AML-193 (cell line): ENCODE data around the gene SDHAF4.
A peak's percentile ranks its signal among the peaks of the same experiment; 100 is the strongest.
"Not testable (repeated sequence)": the region's sequence is repeated elsewhere in the genome, so short reads cannot be mapped to it uniquely, and the experiment has no call there.

Source experiments
- DNase-seq, 2 experiments: peaks; one replicate each; lab custom pipeline; 2025; lab: John Stamatoyannopoulos, UW

SDHAF4 gene

DNA sequence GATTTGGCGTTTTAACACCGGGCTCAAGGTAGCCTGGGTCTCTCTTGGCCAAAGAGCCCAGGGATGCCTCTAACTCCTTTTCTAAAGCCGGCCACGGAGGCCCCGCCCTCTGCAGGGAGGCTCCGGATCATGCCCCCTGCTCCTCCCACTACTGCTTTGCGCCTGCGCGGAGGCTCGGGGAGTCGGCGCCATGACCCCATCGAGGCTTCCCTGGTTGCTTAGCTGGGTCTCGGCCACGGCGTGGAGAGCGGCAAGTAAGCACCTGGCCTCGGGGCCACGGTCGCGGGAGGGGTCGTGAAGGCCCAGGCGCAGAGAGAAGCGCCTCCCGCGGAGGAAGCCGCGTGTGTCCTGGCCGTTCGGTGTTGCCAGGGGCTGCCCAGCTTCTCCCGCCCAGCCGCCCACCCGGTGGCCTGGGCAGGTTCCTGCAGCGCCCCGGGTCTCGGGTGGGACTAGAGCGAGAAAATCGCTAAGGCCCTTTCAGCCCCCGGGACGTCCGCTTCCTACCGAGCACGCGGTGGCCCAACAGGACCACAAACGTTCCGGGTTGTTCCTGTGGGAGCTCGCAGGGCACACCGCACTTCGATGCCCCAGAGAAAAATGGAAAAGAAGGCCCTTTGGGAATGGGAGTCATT, at the start of gene SDHAF4:
Gene SDHAF4, plus strand, starts transcription at position 180 of the 632 bp plus-strand sequence. Its CDS starts 11 bp downstream, at position 191.
- DNase-seq: peak; percentile 85 to 91

DNA sequence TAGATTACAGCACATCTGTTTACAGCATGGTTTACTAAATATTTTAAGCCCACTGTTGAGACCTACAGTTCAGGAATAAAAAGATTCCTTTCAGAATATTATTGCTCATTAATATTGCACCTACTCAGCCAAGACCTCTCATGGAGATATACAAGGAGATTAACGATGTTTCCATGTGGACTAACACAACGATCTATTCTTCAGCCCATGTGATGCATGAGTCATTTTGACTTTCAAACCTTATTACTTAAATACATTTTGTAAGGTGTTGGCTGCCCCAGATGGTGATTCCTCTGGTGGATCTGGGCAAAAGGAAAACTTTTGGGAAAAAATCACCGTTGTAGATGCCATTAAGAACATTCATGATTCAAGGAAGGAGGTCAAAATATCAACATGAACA, 48.0 kb upstream of the SDHAF4 start:
- DNase-seq: no peak

DNA sequence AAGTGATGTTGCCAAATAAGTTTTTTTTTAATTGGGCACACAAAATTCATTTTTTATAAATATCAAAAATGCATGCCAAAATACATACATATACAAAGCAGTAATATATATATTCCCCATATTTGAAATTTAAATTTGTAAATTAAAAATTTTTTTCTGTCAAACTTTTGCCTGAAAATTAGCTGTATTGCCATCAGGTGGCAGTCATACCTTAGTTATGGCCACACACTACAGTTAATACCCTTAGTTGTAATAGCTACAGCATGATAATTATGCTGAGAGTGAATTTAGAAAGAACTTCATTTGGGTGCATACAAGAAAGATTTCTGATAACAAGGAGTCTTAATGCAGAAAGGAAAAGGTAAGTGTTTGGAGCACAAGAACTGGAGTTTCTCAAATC, 46.2 kb upstream of the SDHAF4 start:
- peak; percentile 23 to 46 for DNase-seq

DNA sequence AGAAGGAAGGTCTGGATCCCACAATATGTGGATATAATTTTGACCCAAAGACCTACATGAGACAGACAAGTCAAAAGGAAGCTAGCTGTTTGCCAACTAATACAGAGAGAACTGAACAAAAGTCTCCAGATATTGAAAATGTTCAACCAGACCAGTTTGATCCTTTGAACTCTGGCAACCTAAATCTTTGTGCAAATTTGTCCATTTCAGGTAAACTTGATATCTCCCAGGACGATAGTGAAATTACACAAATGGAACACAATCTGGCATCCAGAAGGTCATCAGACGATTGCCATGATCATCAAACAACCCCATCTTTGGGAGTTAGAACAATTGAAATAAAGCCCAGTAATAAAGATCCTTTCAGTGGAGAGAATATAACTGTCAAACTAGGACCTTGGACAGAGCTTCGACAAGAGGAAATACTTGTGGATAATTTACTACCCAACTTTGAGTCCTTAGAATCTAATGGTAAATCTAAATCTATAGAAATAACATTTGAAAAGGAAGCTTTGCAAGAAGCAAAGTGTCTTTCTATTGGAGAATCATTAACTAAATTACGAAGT, 41.9 kb upstream of the SDHAF4 start:
- no peak for DNase-seq

DNA sequence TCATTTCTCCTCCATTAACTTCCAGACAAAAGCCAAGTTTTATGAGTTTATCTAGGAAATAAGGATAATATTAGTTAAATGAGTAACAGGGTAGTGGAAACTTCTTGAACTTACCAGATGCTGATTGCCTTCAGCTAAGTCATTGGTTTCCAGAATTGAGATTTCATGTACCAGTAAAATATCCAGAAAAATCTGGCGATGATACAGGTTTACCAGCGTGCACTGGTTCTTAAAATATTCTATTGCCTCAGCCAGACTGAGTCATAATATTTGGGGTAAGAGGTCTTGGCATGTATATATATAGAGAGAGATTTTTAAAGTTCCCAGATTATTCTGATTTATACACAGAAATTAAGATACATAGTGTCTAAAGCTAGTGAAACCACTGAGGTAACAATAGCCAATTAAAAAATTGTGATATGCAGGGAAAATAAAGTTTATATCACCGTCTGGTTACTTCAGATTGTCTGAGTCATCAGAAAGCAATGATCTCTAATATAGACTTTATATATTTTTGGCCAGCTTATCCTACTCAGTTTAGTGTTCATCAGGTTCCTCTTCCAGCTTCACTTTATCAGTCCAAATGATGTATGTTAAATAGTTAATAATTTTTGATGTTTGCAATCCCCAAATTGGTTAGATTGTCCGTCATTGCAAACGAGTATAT, 39.5 kb upstream of the SDHAF4 start:
- no peak for DNase-seq

DNA sequence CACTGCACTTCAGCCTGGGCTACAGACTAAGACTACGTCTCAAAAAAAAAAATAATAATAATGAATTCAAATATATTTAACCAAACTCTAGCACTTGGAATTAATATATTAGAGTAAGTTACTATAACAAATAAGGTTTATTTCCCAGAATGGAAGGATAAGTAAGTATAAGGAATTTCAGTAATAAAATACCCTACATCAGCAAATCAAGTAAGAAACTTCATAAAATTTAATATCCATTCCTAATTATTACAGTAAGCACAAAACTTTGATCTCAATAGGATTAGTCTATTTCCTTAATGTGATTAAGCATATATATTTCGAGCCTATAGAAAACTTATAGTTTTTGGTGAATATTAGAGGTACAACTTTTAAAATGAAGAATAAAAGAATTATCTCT, 36.7 kb upstream of the SDHAF4 start:
- DNase-seq: no peak

DNA sequence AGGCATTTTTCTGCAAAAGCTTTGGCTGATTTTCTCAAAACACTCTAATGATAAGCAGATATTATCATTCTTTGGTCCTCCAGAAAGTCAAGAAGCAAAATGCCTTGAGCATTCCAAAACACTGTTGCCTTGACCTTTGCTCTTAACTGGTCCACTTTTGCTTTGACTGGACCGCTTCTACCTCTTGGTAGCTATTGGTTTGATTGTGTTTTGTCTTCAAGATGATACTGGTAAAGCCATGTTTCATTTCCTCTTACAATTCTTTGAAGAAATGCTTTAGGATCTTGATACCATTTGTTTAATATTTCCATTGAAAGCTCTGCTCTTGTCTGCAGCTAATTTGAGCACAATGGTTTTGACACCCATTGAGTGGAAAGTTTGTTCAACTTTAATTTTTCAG, 35.6 kb upstream of the SDHAF4 start:
- no peak for DNase-seq

DNA sequence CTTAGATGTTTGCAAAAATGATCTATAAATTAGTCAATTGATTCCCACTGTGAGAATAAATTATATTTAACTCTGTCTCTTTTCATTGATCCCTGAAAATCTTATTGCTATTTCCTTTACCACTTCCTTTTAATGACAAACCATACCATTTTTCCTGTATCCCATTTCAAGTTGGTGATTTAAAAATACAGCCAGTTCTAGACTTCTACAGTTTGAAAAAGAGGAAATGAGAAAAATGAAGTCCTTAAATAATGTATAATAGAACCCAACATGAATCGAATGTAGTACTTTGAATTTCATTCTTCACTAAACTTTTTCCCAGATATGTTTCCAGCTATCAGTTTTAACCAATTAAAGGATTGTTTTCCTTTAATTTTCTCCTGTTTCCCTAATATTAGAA, 29.5 kb upstream of the SDHAF4 start:
- no peak for DNase-seq

DNA sequence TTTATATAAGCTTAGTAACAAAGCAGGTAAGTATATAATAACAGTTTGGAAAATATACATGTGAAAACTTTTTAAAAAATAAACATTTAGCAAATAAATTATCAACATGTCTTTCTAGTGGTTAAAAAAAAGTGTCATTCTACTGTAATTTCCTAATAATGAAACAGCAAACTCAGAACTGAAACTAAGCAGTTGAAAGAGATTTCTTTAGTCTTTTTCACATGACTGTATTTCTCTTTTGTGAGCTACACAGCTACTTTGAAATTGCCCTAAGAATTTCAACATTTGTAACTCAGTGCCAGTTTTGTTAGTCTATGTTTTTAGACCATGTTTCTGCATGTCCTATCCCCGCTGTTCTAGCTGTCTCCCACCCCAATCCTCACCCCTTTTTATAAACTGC, 28.4 kb upstream of the SDHAF4 start:
- no peak for DNase-seq

DNA sequence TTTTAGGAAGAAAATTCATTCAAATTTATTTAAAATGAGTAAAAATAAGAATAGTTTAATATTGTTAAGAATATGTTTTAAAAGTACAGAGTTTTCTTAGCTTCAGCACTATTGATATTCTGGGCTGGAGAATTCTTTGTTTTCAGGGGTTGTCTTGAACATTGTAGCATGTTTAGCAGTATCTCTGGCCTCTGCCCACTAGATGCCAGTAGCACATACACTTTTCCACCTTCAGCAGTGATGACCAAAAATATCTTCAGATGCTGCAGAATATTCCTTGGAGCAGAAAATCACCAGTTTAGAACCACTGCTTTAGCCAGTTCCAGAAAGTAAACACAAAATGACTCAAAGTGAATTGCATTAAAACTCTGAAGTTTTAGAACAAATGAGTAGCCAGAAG, 19.4 kb upstream of the SDHAF4 start:
- peak; percentile 7 to 29 for DNase-seq

DNA sequence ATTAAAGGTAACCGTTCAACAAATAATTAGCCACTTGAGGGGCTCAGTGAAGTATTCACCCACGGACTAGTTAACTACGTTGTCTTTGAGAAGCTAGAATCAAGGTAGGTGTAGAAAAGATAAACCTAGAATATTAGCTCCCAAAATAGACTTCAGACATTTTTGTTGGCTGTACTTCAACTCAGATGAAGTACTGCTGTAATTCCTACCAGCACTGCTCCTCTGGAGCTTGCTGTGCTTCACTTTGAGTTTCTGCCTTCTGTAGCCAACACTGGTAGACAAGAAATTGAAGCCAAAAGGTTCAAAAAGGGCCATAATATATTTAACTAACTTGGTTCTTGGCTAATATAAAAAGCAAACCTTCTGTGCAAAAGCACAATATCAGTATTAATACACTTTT, 18.8 kb upstream of the SDHAF4 start:
- DNase-seq: no peak

DNA sequence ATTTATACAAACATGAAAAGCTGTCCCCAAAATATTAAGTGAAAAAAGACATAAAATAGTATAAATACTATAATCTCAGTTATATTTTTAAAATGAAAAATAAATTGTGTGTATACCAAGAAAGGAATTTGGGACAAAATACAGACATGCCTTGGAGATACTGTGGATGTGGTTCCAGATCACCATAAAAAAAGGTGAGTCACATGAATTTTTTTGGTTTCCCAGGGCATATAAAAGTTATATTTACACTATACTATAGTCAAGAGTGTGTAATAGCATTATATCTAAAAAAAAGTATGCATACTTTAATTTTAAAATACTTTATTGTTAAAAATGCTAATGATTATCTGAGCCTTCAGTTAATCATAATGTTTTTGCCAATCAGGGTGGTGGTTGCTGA, 17.4 kb upstream of the SDHAF4 start:
- DNase-seq: no peak

DNA sequence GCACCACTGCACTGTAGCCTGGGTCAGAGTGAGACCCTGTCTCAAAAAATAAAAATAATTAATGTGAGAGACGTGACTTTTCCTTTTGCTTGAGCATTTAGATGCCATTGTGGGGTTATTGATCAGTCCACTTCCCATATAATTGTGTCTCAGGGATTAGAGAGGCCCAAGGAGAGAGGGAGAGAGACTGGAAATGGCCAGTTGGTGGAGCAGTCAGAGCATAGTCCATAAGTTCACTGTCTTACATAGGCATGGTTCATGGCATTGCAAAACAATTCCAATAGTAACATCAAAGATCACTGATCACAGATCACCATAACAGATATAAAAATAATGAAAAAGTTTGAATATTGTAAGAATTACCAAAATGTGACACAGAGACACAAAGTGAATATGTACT, 15.2 kb upstream of the SDHAF4 start:
- no peak for DNase-seq

DNA sequence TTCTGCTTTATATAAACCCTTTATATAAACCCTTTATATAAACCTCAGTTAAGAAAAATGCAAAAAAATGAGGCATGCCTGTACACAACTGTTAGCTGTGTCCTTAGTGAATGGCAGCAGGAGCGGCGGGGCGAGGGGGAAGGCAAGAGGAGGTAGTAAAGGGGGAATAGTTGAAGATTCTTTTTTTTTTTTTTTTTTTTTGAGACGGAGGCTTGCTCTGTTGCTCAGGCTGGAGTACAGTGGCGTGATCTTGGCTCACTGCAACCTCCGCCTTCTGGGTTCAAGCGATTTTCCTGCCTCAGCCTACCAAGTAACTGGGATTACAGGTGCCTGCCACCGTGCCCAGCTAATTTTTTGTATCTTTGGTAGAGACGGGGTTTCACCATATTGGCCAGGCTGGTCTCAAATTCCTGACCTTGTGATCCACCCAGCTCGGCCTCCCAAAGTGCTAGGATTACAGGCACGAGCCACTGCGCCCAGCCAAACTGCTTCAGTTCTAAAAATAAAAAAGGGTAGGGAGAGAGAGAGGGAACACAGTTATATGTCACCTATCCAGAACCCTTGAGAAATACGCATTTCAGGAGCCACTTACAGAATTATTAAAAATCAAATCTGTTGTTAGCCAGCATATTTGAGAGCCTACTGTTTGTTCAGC, 14.3 kb upstream of the SDHAF4 start:
- DNase-seq: not testable (repeated sequence)

DNA sequence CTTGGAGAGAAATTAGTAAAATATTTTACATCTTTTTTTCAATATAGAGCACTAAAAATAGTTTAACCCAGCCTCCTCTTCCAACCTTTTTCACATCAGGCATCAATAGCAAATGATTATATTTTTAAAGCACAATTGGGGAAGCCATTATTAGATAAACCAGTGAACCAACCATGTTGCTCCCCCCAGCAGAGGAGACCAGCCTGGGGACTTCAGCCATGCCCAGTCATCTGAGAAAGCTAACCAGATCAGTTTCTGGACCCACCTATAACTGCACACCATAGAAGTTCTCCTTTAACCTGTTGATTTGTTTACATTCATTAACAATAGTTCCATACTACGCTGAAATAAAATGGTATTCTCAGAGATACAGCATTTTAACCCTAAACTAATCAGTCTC, 13.8 kb upstream of the SDHAF4 start:
- no peak for DNase-seq

DNA sequence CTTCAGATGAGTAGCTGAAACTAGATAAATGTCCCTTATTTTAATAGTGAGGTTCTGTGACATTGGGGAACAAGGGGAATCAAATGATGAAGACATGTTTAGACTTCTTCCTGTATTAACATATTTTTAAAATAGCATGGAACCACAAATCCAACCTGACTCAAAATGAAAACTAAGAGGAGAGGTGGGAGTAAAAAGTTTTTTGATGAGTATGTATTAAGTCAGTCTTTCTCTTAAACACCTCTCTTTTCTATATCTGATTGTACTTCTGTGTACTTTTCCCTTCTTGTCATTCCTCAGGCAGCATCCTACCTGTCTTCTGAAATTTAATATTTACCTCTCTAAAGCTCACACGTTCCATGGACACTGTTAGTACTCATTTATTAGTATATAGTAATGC, 8.7 kb upstream of the SDHAF4 start:
- no peak for DNase-seq

DNA sequence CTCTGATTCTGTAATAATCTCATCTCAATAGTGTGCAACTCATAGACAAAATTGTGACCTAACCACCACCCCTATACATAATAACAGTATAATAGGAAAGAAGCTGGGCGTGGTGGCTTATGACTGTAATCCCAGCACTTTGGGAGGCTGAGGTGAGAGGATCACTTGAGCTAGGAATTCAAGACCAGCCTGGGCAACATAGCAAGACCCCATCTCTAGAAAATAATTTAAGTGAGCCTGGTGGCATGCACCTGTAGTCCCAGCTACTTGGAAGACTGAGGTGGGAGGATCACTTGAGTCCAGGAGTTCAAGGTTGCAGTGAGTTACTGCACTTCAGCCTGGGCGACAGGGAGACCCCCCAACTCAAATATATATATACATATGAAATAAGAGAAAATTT, 4.3 kb upstream of the SDHAF4 start:
- DNase-seq: not testable (repeated sequence)

DNA sequence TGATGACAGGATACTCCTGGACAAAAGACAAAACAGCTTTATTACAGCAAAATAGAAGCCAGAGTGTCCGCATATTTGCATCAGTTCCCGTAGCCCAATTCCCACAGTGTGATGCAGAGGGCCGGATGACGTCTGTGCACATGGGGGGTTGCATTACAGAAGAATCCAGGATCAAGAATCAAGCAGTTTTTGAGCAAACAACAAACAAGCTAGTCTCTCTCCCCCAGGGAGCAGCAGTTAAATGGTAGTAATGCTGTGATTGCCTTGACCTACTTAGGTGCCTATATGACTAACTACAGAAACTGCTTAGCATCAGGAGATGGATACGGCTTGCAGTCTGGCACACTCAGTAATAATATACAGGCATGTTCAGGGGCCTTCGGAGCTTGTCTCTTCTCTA, 3.2 kb upstream of the SDHAF4 start:
- DNase-seq: no peak

DNA sequence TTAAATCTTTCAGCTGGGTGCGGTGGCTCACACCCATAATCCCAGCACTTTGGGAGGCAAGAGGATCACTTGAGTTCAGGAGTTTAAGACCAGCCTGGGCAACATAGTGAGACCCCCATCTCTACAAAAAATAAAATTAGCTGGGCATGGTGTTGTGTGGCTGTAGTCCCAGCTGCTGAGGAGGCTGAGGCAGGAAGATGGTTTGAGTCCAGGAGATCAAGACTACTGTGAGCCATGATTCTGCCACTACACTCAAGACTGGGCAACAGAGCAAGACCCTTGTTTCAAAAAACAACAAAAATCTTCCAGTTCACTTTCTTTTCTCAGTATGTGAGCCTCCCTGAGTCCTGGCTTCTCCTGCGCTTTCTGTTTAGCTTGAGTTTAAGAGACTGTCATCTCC, 7.9 kb downstream of the SDHAF4 start:
- DNase-seq: no peak

DNA sequence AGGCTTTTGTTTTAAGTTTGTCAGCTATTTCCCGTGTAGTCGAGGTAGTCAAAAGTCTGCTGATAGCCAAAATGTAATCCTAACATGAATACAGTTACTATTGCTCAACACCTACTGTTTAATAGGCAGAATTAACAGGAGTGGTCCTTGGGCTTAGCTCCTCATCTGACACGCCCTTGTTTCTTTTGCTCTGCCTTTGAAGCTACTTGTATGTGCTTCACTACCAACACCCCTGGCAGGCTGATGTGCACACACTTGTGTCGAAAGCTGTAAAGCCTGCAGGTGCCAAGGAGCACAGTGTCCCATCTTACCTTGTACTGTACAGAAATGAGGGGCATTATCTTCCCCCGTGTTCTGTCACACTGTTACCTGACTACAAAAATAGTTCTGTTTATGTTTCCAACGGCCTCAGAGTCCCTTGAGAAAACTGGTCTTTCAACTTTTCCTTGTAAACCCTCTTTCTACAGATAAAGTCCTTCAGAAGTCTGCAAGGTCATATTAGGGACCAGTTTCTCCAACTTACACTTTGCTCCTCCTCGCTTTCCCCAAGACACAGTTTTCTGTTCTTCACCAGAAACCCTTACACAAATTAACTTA, 9.3 kb downstream of the SDHAF4 start:
- DNase-seq: no peak

DNA sequence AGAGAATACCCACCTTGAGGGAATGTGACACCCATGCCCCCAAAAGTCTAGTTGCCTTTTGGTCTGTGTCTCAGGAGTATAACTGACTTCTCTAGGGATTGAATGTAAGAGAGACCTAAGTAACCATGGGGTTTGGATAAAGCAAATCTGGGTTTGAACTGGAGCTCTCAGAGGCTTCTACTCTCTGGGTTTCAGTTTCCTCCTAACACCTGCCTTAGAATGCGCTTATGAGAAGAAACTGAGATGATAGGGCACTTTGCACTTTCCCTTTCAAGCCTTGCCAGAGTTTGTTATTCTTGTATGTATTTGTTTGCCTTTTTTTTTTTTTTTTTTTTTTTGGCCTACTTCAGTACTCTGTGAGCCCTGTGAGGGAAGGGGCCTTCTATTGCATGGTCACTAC, 19.4 kb downstream of the SDHAF4 start:
- no peak for DNase-seq

DNA sequence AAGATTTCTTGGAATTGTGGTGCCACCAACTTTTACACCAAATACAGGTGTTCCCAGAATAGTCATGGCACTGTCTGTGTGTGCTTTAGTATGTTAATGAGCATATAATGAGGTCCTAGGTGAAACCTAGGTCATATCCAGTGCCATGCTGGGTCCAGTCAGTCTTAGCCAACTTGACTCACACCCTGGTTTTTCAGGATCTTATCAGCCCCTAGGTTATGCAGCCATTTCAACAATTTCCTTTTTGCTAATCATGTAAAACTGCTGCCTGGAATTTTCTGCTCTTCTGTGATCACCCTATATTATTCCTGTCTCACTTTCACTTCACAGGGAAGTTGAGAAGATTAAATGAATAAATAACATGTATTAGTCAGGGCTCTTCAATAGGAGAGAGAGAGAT, 23.7 kb downstream of the SDHAF4 start:
- DNase-seq: no peak
